ENCODE results near the gene AIFM2.

GRCh38 chr10:70145166-70145665 is 12.6 kb upstream of the AIFM2 start:
- TF ChIP-seq POLR2AphosphoS5 (IDR thresholded peaks at IDR 0.05; ENCODE audit: insufficient read depth, low read depth, low read length) (no peak), CTCF (IDR thresholded peaks at IDR 0.05; ENCODE audit: extremely low read depth in 1 of 2, insufficient read depth in 1 of 2, low read depth in 1 of 2, low read length in 2 of 2) (no peak), POLR2A (IDR thresholded peaks at IDR 0.05; ENCODE audit: low read depth, low read length) (no peak), JUN (IDR thresholded peaks at IDR 0.05; ENCODE audit: borderline replicate concordance, insufficient read depth, insufficient read length, low read depth) (no peak)
- TF ChIP-seq, protein P1, sequence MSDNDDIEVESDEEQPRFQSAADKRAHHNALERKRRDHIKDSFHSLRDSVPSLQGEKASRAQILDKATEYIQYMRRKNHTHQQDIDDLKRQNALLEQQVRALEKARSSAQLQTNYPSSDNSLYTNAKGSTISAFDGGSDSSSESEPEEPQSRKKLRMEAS (IDR thresholded peaks at IDR 0.05; ENCODE audit: insufficient read depth, insufficient read length), result no peak

All from endothelial cell of umbilical vein (primary cell).